Transverse colon (tissue), 4 donors: ENCODE results near the gene UBE2L3. TPM values are rescaled to one million over a fixed set of nuclear protein-coding genes. Genes with fewer than 3 reads are reported as not detected.

Experiments
- DNase-seq: peaks from one replicate; pipeline ENCODE4 v3.0.0-alpha.2; 2019
- H3K27ac ChIP-seq, 4 donors: fragments of 200-600 bp; sonication (generic); 2 replicates each; pipeline ENCODE4 v1.5.1; 2016 to 2018; ENCODE audit warnings: inconsistent platforms in 4 of 4
- H3K27me3 ChIP-seq: fragments of 200-600 bp; sonication (generic); 2 replicates; pipeline ENCODE4 v1.5.1; 2017; ENCODE audit warnings: inconsistent platforms
- H3K36me3 ChIP-seq, 4 donors: fragments of 200-600 bp; sonication (generic); 2 replicates each; pipeline ENCODE4 v1.5.1; 2017 to 2019; ENCODE audit warnings: inconsistent platforms in 4 of 4
- H3K4me1 ChIP-seq, 4 donors: fragments of 200-600 bp; sonication (generic); 2 replicates each; pipeline ENCODE4 v1.5.1; 2017 to 2020; ENCODE audit warnings: inconsistent platforms in 4 of 4
- H3K4me3 ChIP-seq, 4 donors: fragments of 200-600 bp; sonication (generic); 1 replicate in 1 of 4; 2 replicates in 3 of 4; pipeline versions ENCODE4 v1.5.1 to v1.6.1; 2017 to 2019; ENCODE audit warnings: inconsistent platforms in 4 of 4
- H3K9me3 ChIP-seq, 2 donors: fragments of 200-600 bp; sonication (generic); 2 replicates each; pipeline ENCODE4 v1.5.1; 2017 to 2019; ENCODE audit warnings: inconsistent platforms in 2 of 2
- CTCF ChIP-seq, 5 experiments: fragments of 200-600 bp in 3 of 5; fragments of 450-650 bp in 2 of 5; sonication (generic) in 3 of 5; IDR thresholded peaks; 1 replicate in 2 of 5; 2 replicates in 3 of 5; pipeline ENCODE4 v1.5.1; 2016 to 2017; ENCODE audit warnings: antibody characterized with exemption in 5 of 5, inconsistent platforms in 3 of 5, mild to moderate bottlenecking in 2 of 5, moderate library complexity in 1 of 5
- EP300 ChIP-seq: sonication (generic); formaldehyde crosslinking; IDR thresholded peaks from one replicate; pipeline ENCODE4 v1.6.1; 2017; ENCODE audit warnings: antibody characterized with exemption, low read depth
- POLR2A ChIP-seq: fragments of 450-650 bp; IDR thresholded peaks from one replicate; pipeline ENCODE4 v1.6.1; 2016; ENCODE audit warnings: antibody characterized with exemption, mild to moderate bottlenecking, moderate library complexity
- POLR2AphosphoS5 ChIP-seq, 3 donors: sonication (generic); formaldehyde crosslinking; IDR thresholded peaks; one replicate each; pipeline ENCODE4 v1.6.1; 2016; ENCODE audit warnings: antibody characterized with exemption in 3 of 3
- WGBS, 2 donors: methylation state at CpG; one replicate each; pipeline ENCODE4 v1.1.5; 2018; ENCODE audit warnings: low coverage in 1 of 2; 5-methylcytosine and 5-hydroxymethylcytosine counted together
- in situ Hi-C, 4 donors: fragments of 200-750 bp; cut with MboI; loops; one replicate each; pipeline versions ENCODE4 v1.15.0 to v1.15.1; 2017; ENCODE audit warnings: low sequenced_read_pairs in 3 of 4, low pct_ligation_motif_present in 1 of 4, low pct_unique_long_range_greater_than_20kb in 1 of 4
- intact Hi-C: fragments of 100-400 bp; cut with DNase I; formaldehyde crosslinking; loops from one replicate; pipeline ENCODE4 v1.15.1; 2023; ENCODE audit warnings: low total_unique reads
- total RNA-seq, 4 donors: library from RNA; depleted of rRNA; stranded (reverse); fragments of >200 nt; gene quantifications; one replicate each; pipeline ENCODE4 v1.1.0, GENCODE V29; 2016

The UBE2L3 gene
- total RNA-seq, 4 donors from 2014 or later: 21.9 to 48.7 (median 33.5) TPM

- Histone ChIP-seq H3K36me3 (peaks cover 0 to 3% (median 0%) of the 10 kb centered on the region in 4 donors), H3K4me1 (peaks cover 6 to 37% (median 18%) of the 10 kb centered on the region in 4 donors), H3K27me3 (no peaks in the 10 kb centered on the region), H3K27ac (no peak overlapping the region), H3K4me3 (no peak overlapping the region), H3K9me3 (no peaks in the 10 kb centered on the region)
- intact Hi-C loops: no loop called here
- 66% methylated on average over 8 of the region's 8 CpGs; no CpG with 5 or more reads in 1 of the 2 donors for WGBS, 2 donors
- TF ChIP-seq POLR2AphosphoS5 (IDR thresholded peaks at IDR 0.05) (no peak), CTCF (IDR thresholded peaks at IDR 0.05) (peak in 4 of 5 experiments; percentile 10 to 27 (median 18)), POLR2A (peak; percentile 5), EP300 (no peak)
- in situ Hi-C loops: no loop called here
- peak; percentile 23 for DNase-seq
These were observed 56.8 kb downstream of the UBE2L3 start for GRCh38 chr22:21624120-21624879.

- Histone ChIP-seq H3K36me3 (peaks cover 0 to 3% (median 0%) of the 10 kb centered on the region in 4 donors), H3K9me3 (no peaks in the 10 kb centered on the region), H3K4me1 (peaks cover 6 to 38% (median 19%) of the 10 kb centered on the region in 4 donors), H3K4me3 (no peak overlapping the region), H3K27ac (no peak overlapping the region), H3K27me3 (no peaks in the 10 kb centered on the region)
- intact Hi-C loops: no loop called here
- in situ Hi-C loops: no loop called here
- DNase-seq: no peak
- no peak for TF ChIP-seq POLR2AphosphoS5 (IDR thresholded peaks at IDR 0.05)
- TF ChIP-seq CTCF (IDR thresholded peaks at IDR 0.05): no peak
- no peak for TF ChIP-seq POLR2A
- TF ChIP-seq EP300: no peak
- 84 to 100% methylated on average over 1 to 12 of the region's 12 CpGs for whole genome bisulfite sequencing, 2 donors
These were observed 57.6 kb downstream of the UBE2L3 start for GRCh38 chr22:21624880-21625791.

- Histone ChIP-seq H3K36me3 (peaks cover 0 to 3% (median 0%) of the 10 kb centered on the region in 4 donors), H3K27ac (no peak overlapping the region), H3K9me3 (no peaks in the 10 kb centered on the region), H3K27me3 (no peaks in the 10 kb centered on the region), H3K4me3 (no peak overlapping the region), H3K4me1 (peaks cover 6 to 39% (median 22%) of the 10 kb centered on the region in 4 donors)
- TF ChIP-seq POLR2AphosphoS5 (IDR thresholded peaks at IDR 0.05): no peak
- no peak for TF ChIP-seq CTCF (IDR thresholded peaks at IDR 0.05)
- no peak for TF ChIP-seq EP300
- no peak for TF ChIP-seq POLR2A
- in situ Hi-C loops: no loop called here
- 70 to 74% methylated on average over 2 to 4 of the region's 4 CpGs for whole genome bisulfite sequencing, 2 donors
- intact Hi-C loops: no loop called here
- DNase-seq: no peak
These were observed 58.7 kb downstream of the UBE2L3 start for GRCh38 chr22:21626073-21626734.
